Right atrium auricular region (tissue), 2 donors: Measurements from ENCODE around the gene CEMP1. TPM values are rescaled to one million over a fixed set of nuclear protein-coding genes. Genes with fewer than 3 reads are reported as not detected.
A peak's percentile ranks its signal among the peaks of the same experiment; 100 is the strongest.

ENCODE experiments used
- DNase-seq: peaks from one replicate; pipeline ENCODE4 v3.0.0-alpha.2; 2019; ENCODE audit warnings: low spot score
- H3K27ac ChIP-seq, 2 donors: fragments of 200-600 bp; sonication (generic); 1 replicate in 1 of 2; 2 replicates in 1 of 2; pipeline ENCODE4 v1.5.1; 2016 to 2019
- H3K27me3 ChIP-seq, 2 donors: fragments of 200-600 bp; sonication (generic); one replicate each; pipeline versions ENCODE4 v1.5.1 to v1.6.0; 2017 to 2019
- H3K36me3 ChIP-seq: fragments of 200-600 bp; sonication (generic); one replicate; pipeline ENCODE4 v1.5.1; 2016
- H3K4me1 ChIP-seq, 2 donors: fragments of 200-600 bp; sonication (generic); one replicate each; pipeline versions ENCODE4 v1.5.1 to v1.6.0; 2017 to 2019
- H3K4me3 ChIP-seq, 2 donors: fragments of 200-600 bp; sonication (generic); 1 replicate in 1 of 2; 2 replicates in 1 of 2; pipeline ENCODE4 v1.5.1; 2017 to 2019; ENCODE audit warnings: mild to moderate bottlenecking in 1 of 2, moderate library complexity in 1 of 2
- H3K9me3 ChIP-seq, 2 donors: fragments of 200-600 bp; sonication (generic); one replicate each; pipeline ENCODE4 v1.5.1; 2019
- CTCF ChIP-seq, 2 donors: fragments of 200-600 bp; sonication (generic); IDR thresholded peaks; one replicate each; pipeline ENCODE4 v1.5.1; 2019; ENCODE audit warnings: antibody characterized with exemption in 2 of 2
- total RNA-seq, 2 donors: library from RNA; depleted of rRNA; stranded (reverse); fragments of >200 nt; gene quantifications; one replicate each; pipeline ENCODE4 v1.1.0, GENCODE V29; 2016

Gene CEMP1
- total RNA-seq, 2 donors from 2014 or later = 1.5 TPM; not detected in 1

GRCh38 chr16:2527071-2527783 is 4.0 kb downstream of the CEMP1 start:
- Histone ChIP-seq H3K4me3 (no peak overlapping the region), H3K4me1 (peaks cover 0 to 10% of the 10 kb centered on the region in 2 donors), H3K27me3 (no peaks in the 10 kb centered on the region), H3K27ac (no peak overlapping the region), H3K36me3 (peaks cover 43% of the 10 kb centered on the region), H3K9me3 (no peaks in the 10 kb centered on the region)
- TF ChIP-seq CTCF (IDR thresholded peaks at IDR 0.05) = no peak
- DNase-seq = no peak

DNA sequence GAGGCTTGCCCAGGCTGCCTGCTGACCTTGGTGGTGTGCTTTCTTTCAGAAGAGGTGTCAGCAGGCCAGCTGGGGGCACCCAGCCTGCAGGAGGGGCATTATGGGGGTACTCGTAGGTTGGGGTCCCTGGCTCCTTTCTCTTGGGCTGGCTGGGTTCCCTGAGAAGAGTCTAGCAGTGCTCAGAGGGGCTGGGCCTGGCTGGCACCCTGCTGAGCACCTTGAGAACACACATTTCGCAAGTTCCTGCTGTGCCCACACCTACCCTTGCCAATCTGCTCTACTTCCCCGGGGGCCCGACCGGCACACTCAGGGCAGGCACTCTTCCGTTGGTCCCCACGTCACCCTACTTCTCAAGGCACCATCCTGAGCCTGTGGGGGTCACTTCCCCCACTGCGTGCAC is 5.1 kb downstream of the CEMP1 start:
- H3K27me3 ChIP-seq = no peaks in the 10 kb centered on the region
- no peak for TF ChIP-seq CTCF (IDR thresholded peaks at IDR 0.05)
- DNase-seq = no peak
- H3K27ac ChIP-seq = no peak overlapping the region
- H3K36me3 ChIP-seq = peaks cover 43% of the 10 kb centered on the region
- no peaks in the 10 kb centered on the region for H3K9me3 ChIP-seq
- H3K4me1 ChIP-seq = peaks cover 0 to 9% of the 10 kb centered on the region in 2 donors
- no peak overlapping the region for H3K4me3 ChIP-seq

GRCh38 chr16:2524339-2524938 is 6.8 kb downstream of the CEMP1 start:
- Histone ChIP-seq H3K9me3 (no peaks in the 10 kb centered on the region), H3K27me3 (no peaks in the 10 kb centered on the region), H3K4me3 (no peak overlapping the region), H3K27ac (no peak overlapping the region), H3K36me3 (peaks cover 42% of the 10 kb centered on the region), H3K4me1 (peaks cover 0 to 16% of the 10 kb centered on the region in 2 donors)
- no peak for DNase-seq
- no peak for TF ChIP-seq CTCF (IDR thresholded peaks at IDR 0.05)

DNA sequence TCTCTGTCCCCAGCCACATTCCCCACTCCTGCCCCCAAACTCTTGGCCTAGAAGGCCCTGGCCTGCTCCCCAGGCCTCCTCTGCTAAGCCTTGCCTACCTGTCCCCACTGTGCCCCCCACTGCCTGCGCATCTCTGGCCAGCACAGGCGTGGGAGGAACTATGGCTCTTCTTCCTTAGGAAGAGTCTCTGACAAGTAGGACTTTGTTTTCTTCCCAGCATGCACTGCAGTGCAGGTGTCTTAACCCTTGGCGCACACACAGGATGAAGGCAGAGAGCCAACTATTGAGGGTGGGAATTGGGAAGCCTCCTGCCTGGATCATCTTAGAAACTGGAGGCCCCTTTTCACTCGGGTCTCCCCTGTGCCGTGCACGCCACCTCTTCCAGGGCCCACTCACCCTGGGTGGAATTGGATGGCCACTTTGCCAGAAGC is 7.4 kb downstream of the CEMP1 start:
- no peak for TF ChIP-seq CTCF (IDR thresholded peaks at IDR 0.05)
- peaks cover 37% of the 10 kb centered on the region for H3K36me3 ChIP-seq

GRCh38 chr16:2520784-2521531 is 10.2 kb downstream of the CEMP1 start:
- no peak for TF ChIP-seq CTCF (IDR thresholded peaks at IDR 0.05)
- H3K4me3 ChIP-seq = peak overlapping the region; percentile 70 to 71
- H3K9me3 ChIP-seq = no peaks in the 10 kb centered on the region
- H3K27ac ChIP-seq = peak overlapping the region; percentile 83 to 98
- H3K4me1 ChIP-seq = peaks cover 0 to 51% of the 10 kb centered on the region in 2 donors
- H3K36me3 ChIP-seq = peaks cover 19% of the 10 kb centered on the region
- DNase-seq = no peak
- H3K27me3 ChIP-seq = no peaks in the 10 kb centered on the region

More for the DNA sequence above, 7.4 kb downstream of the CEMP1 start:
- H3K4me3 ChIP-seq = no peak overlapping the region
- H3K27ac ChIP-seq = no peak overlapping the region
- peaks cover 0 to 22% of the 10 kb centered on the region in 2 donors for H3K4me1 ChIP-seq
- no peaks in the 10 kb centered on the region for H3K9me3 ChIP-seq
- H3K27me3 ChIP-seq = no peaks in the 10 kb centered on the region
- DNase-seq = no peak
